GM12891 (cell line): ENCODE results near the gene PIN1.

ENCODE experiments used
- DNase-seq: peaks from one replicate; pipeline ENCODE4 v3.0.0; 2011; ENCODE audit warnings: low spot score; ENCODE audit not compliant: insufficient read length
- FAIRE-seq: peaks from 2 replicates; lab custom pipeline; 2011; peaks lifted over from hg19 to GRCh38; lab: Jason Lieb, UNC
- PAX5 ChIP-seq: IDR thresholded peaks from 2 replicates; pipeline ENCODE4 v1.6.1; 2011; ENCODE audit warnings: low read length, moderate library complexity, mild to moderate bottlenecking; ENCODE audit not compliant: insufficient read depth, severe bottlenecking
- POLR2A ChIP-seq: IDR thresholded peaks from 2 replicates; pipeline ENCODE4 v1.6.1; 2011; ENCODE audit warnings: low read depth, low read length, control low read depth
- POLR2AphosphoS5 ChIP-seq: IDR thresholded peaks from 2 replicates; pipeline ENCODE4 v1.6.1; 2011; ENCODE audit warnings: low read depth, low read length, control low read depth
- POU2F2 ChIP-seq: IDR thresholded peaks from 2 replicates; pipeline ENCODE4 v1.6.1; 2011; ENCODE audit warnings: low read depth, mild to moderate bottlenecking, control low read depth, low read length, moderate library complexity
- SPI1 ChIP-seq: IDR thresholded peaks from 2 replicates; pipeline ENCODE4 v1.6.1; 2011; ENCODE audit warnings: low read depth, low read length, control low read depth
- TAF1 ChIP-seq: IDR thresholded peaks from 2 replicates; pipeline ENCODE4 v1.6.1; 2011; ENCODE audit warnings: low read depth, low read length, control low read depth

PIN1 gene

DNA sequence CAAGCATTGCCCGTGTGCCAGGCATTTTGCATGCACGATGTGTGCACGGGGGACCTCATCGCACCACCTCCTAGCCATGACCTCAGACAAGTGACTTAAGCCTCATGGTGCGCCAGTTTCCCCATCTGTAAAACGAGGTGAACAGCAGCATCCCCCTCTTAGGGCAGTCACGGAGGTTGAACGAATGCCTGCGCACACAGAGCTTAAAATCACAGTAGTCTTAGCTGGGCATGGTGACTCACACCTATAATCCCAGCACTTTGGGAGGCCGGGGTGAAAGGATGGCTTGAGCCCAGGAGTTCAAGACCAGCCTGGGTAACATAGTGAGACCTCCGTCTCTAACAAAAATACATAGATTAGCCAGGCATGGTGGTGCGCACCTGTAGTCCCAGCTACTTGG is 48.6 kb downstream of the PIN1 start:
- FAIRE-seq = no peak
- no peak for DNase-seq
- TF ChIP-seq POLR2AphosphoS5 (no peak), SPI1 (no peak), PAX5 (no peak), TAF1 (no peak), POU2F2 (no peak)

DNA sequence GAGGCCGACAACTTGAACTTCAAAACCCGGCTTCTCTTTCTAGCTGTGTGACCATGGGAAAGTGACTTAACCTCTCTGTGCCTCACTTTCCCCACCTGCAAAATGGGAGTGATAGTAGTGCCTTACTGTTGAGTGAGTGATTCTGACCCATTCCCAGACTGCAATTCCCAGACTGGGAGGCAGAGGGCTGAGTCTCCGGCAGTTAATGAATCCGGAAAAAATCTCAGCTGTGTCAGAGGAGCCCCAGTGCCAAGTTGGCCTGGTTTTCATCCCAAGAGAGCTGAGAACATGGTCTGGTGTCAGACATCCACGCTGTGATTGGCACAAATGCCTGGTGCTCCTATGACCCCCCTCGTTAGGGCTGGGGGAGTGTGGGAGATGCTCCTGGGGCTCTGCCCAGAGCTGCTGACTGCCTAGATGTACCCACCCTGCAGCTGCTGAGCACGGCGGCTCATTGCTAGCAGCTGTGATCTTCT is 50.0 kb downstream of the PIN1 start:
- FAIRE-seq (no peak), DNase-seq (no peak)
- no peak for TF ChIP-seq POLR2AphosphoS5

- TF ChIP-seq POLR2AphosphoS5 (no peak), SPI1 (no peak), TAF1 (no peak), POU2F2 (no peak), PAX5 (no peak), POLR2A (no peak)
- DNase-seq = no peak
- no peak for FAIRE-seq
These were observed 56.7 kb downstream of the PIN1 start for GRCh38 chr19:9891609-9892373.
